Activated naive CD4-positive, alpha-beta T cell (primary cell): ENCODE data around the gene OAS1.
"Not testable (repeated sequence)": the region's sequence is repeated elsewhere in the genome, so short reads cannot be mapped to it uniquely, and the experiment has no call there.

Experiments
- DNase-seq, 4 experiments: peaks; one replicate each; lab custom pipeline; 2025; lab: John Stamatoyannopoulos, UW

The OAS1 gene

GRCh38 chr12:112900298-112901145, 6.2 kb upstream of the OAS1 start:
- no peak for DNase-seq

GRCh38 chr12:112901271-112901670, 5.5 kb upstream of the OAS1 start:
- DNase-seq, result no peak

DNA sequence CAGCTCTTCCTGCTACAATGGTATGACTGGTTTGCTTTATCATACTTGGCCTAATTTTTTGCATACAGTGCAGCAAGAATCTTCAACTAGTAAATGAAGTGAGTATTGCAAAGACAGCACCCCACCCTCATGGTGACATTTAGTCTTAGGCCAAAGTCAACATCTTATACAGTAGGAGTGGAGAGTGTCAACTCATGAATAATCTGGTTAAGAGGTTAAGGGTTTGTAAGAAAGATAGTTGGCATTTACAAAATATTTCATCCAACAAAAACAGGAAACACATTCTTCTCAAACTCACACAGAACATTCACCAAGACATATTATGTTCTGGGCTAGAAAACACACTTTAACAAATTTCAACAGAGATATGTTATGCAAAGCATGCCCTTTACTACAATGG, 2.2 kb upstream of the OAS1 start:
- DNase-seq, result no peak

DNA sequence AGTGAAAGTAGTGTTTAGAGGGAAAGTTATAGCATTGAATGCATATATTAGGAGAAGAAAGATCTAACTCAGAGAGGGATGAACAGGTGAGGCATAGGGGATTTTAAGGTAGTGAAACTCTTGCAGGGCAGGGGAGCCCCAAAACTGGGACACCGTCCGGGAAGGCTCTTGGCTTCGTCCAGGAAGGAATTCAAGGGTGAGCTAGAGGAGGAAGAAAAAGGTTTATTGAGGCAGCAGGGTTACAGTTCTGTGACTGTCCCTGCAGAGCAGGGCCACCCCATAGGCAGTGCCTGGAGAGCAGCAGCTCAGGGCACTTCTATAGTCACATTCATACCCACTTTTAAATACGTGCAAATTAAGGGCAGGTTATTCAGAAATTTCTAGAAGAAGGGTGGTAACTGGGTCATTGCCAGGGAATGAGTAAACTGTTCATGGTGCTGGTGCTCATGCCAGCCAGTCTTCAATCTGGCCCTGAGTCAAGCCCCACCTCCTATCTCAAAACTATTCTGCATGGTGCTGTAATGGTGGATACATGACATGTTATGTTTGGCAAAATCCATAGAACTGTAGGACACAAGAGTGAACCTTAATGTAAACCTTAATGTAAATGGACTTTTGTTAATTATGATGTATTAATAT, 1.2 kb upstream of the OAS1 start:
- DNase-seq, result no peak

DNA sequence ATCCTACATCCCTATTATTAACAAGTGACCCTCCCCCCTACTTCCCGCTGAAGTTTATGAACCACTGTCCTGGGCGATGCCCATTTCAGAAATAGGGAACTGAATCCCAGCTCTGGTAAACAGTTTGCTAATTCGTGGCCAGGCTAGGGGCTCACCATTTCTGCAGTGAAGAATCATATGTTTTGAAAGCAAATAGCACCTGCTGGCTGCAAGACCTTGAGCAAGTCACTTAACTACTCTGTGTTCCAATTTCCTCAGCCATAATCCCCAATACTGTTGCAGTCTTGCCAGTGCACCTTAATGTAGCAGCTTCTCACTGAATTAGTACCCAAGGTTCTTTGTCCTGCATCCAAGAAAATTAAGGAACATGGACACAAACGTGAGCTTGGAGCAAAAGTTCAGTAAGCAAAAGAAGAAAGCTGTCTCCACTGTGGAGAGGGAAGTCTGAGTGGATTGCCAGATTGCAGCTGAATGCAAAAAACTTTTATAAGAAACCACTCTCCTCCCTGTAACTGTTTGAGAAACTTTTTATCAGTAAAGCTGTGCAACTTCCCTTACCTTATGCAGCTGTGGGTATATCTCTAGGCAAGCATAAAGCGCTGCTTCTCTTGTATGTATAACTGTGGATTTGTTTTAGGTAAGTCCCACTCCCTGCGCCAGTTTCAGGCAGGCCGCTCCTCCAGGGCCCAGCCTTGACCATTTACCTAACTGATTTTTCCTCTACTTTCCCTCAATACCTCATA, 824 bp downstream of the OAS1 start:
- DNase-seq, result no peak

- no peak for DNase-seq
Measured at GRCh38 chr12:112908548-112908947, 1.8 kb downstream of the OAS1 start.

DNA sequence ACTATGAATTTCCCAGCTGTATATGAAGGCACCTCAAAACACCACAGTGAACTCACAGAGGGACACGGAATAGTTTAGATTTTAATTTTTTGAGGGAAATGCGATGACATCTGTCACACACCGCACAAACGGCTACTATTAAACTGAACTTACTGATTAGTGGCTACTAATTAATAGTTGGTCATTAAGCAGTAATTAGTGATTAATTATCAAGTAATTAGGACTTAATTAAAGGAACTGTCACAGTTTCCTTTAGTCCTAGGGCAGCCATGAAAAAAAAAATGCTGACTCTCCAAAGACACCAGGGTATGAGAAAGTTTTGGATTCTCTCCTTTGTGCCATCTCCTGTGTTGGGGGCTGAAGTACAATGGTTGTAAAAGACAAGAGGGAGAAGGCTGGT, 2.9 kb downstream of the OAS1 start:
- DNase-seq, result no peak

- no peak for DNase-seq
Measured at GRCh38 chr12:112913038-112913688, 6.4 kb downstream of the OAS1 start.

- DNase-seq, result not testable (repeated sequence)
Measured at GRCh38 chr12:112913888-112914287, 7.1 kb downstream of the OAS1 start.

GRCh38 chr12:112916270-112916669, 9.5 kb downstream of the OAS1 start:
- DNase-seq, result no peak

DNA sequence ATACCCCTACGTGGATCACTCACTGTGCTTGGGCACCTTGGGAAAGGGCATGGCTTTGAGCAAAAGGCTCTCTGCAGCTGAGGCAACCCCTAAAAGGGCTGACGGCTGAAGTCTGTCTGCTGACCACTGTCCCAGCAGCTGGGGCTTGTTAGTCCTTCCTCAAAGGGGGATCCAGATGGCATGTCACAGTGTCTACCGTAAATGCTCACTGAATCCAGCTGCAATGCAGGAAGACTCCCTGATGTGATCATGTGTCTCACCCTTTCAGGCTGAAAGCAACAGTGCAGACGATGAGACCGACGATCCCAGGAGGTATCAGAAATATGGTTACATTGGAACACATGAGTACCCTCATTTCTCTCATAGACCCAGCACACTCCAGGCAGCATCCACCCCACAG, 12.4 kb downstream of the OAS1 start:
- DNase-seq, result no peak

- DNase-seq, result no peak
Measured at GRCh38 chr12:112924986-112925385, 18.2 kb downstream of the OAS1 start.

DNA sequence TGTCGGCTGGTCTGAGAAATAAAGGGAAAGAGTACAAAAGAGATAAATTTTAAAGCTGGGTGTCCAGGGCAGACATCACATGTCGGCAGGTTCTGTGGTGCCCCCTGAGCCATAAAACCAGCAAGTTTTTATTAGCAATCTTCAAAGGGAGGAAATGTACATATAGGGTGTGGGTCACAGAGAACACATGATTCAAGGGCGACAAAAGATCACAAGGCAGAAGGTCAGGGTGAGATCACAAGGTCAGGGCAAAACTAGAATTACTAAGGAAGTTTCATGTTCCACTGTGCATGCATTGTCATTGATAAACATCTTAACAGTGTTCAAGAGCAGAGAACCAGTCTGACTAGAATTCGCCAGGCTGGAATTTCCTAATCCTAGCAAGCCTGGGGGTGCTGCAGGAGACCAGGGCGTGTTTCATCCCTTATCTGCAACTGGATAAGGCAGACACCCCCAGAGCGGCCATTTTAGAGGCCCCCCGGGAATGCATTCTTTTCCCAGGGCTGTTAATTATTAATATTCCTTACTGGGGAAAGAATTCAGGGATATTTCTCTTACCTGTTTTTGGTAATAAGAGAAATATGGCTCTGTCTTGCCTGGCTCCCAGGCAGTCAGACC, 19.8 kb downstream of the OAS1 start:
- DNase-seq, result not testable (repeated sequence)

DNA sequence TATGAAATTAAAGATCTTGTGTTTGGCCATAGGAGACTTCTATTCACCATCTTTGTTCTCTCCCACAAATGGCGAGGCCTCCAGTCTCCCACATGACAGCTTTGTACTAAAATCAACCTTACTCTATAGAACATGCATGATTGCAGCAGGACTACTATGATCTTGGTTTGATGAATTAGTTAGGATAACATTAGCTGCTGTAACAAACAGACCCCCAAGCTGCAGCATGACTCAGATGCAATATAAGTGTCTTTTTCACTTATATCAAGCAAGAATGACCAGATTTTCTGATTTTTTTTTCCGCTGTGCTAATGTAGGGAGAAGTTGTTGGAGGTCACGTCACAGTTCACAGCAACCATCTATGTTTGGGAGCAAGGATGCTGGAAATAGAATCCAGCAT, 20.7 kb downstream of the OAS1 start:
- DNase-seq, result no peak

DNA sequence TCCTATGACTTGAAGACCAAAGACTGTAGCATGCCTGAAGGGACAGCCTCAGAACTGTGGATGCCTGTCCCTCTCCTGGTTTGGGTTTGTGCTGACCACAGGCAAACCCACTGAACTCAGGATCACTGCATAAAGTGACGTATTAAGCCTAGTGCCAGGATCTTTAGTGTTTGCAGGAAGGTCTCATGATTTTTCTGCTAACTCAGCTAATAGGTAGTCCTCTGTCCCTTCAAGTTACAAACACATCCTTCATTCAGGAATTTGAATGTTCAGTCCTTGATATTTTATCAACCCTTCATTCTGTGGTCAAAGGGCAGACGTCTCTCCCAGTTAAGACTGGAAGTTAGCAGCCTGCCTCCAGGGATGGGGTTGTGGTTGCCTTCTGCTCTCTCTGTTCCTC, 21.2 kb downstream of the OAS1 start:
- no peak for DNase-seq

- DNase-seq, result no peak
Measured at GRCh38 chr12:112928978-112929377, 22.2 kb downstream of the OAS1 start.

GRCh38 chr12:112929715-112930114, 23.0 kb downstream of the OAS1 start:
- no peak for DNase-seq

DNA sequence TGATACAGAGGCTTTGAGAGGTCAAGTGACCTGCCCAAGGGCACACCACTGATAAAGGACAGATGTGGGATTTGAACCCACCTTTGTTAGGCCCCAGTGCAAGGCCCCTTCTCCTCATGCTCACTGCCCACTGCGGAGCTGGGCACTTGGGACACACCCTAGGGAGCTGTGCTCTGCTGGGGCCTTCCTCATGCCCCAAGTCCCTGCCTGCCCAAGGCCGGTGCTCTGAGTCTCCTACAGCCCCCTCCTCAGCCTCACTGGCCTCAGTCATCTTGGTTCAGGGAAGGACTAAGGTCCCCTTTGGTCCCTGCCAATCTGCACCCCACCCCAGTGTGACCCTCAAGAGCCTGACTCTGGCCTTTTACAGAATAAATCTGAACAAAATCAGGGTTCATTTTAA, 23.6 kb downstream of the OAS1 start:
- DNase-seq, result no peak

DNA sequence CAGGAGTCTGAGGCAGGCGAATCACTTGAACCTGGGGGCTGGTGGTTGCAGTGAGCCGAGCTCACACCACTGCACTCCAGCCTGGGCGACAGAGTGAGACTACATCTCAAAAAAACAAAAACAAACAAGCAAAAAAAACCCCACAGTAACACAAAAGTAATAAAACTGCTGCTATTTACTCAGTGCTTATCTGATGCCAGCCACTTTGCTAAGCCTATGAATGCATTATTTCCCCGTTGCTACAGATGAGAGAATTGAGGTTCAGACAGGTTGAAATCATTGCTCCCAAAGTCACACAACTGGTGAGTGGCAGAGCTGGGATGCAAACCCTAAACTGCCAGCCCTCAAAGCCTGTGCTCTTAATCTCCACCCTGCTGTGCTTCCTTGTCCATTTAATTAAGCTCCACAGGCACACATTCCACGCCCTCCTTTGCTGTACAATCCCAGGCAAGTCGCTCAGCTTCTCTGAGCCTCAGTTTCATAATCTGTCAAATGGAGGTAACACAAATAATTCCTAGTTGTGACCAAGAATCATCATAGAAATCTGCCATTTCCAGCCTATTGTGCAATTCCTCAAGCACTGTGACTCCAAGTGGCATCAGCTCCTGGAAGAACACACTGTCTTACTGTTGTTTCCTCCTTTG, 25.8 kb downstream of the OAS1 start:
- no peak for DNase-seq

- DNase-seq, result no peak
Measured at GRCh38 chr12:112933129-112933505, 26.4 kb downstream of the OAS1 start.

GRCh38 chr12:112936264-112936663, 29.5 kb downstream of the OAS1 start:
- no peak for DNase-seq

GRCh38 chr12:112936927-112937326, 30.2 kb downstream of the OAS1 start:
- no peak for DNase-seq
